Cardiac fibroblast (primary cell): ENCODE results near the gene ARHGAP45.

ENCODE experiments used
- DNase-seq, 2 donors: peaks; one replicate each; pipeline versions ENCODE4 v3.0.0 to v3.0.0-alpha.2; 2010; ENCODE audit warnings: low read depth in 2 of 2
- H3K4me3 ChIP-seq, 2 donors: replicated peaks in 1 of 2; 1 replicate in 1 of 2; 2 replicates in 1 of 2; pipeline ENCODE4 v1.5.1; 2011; ENCODE audit warnings: low read depth in 2 of 2, low read length in 2 of 2, mild to moderate bottlenecking in 2 of 2, moderate library complexity in 1 of 2
- TF ChIP-seq, protein P1 (sequence below): IDR thresholded peaks from one replicate; pipeline ENCODE4 v1.5.1; 2011; ENCODE audit warnings: low read depth, mild to moderate bottlenecking, low read length, inconsistent platforms

ARHGAP45 gene

DNA sequence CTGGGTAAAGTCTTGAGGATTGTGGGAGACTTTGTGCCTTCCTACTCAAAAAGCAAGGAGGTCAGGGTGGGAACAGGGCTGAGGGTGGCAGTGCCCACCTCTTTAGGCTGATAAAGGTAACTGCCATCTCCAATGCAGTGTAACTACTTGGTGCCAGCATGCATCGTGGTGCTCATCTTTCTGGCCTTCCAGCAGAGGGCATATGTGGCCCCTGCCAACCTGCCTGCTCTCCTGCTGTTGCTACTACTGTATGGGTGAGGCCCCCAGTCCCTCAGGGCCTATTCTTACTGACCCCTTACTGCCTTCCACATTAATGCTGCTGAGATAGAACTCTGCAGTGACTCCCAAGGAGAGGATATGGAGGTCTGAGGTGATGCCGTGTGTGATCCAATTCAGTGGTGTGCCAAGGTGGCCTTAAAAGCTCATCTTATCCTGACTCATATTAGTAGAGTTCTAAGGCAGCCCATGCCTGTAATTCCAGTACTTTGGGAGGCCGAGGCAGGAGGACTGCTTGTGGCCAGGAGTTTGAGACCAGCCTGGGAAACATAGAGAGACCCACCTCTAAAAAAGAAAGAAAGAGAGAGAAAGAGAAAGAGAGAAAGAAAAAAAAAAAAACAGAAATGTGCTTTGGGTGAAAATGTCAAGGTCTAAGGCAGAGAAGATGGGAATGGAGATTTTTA, 9.7 kb upstream of the ARHGAP45 start:
- no peak overlapping the region for H3K4me3 ChIP-seq
- TF ChIP-seq, protein P1, sequence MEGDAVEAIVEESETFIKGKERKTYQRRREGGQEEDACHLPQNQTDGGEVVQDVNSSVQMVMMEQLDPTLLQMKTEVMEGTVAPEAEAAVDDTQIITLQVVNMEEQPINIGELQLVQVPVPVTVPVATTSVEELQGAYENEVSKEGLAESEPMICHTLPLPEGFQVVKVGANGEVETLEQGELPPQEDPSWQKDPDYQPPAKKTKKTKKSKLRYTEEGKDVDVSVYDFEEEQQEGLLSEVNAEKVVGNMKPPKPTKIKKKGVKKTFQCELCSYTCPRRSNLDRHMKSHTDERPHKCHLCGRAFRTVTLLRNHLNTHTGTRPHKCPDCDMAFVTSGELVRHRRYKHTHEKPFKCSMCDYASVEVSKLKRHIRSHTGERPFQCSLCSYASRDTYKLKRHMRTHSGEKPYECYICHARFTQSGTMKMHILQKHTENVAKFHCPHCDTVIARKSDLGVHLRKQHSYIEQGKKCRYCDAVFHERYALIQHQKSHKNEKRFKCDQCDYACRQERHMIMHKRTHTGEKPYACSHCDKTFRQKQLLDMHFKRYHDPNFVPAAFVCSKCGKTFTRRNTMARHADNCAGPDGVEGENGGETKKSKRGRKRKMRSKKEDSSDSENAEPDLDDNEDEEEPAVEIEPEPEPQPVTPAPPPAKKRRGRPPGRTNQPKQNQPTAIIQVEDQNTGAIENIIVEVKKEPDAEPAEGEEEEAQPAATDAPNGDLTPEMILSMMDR = no peak
- DNase-seq = peak; percentile 73 to 75

DNA sequence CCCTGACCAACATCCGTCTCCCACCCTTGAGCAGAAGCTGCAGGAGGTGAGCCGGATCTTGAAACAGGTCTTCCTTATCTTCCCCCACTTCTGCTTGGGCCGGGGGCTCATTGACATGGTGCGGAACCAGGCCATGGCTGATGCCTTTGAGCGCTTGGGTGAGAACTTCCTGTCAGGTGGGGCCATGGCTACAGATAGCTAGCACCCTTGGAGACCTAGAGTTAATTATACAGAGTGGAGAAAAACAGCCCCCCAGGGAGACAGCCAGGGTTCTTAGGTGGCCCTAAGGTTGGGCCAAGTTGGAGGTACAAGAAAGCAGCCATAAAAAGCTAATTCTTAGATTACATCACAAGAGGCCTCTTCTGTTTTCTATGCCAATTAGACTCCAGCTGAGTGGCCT, 8.9 kb upstream of the ARHGAP45 start:
- no peak overlapping the region for H3K4me3 ChIP-seq
- DNase-seq = no peak
- TF ChIP-seq, protein P1 = no peak

DNA sequence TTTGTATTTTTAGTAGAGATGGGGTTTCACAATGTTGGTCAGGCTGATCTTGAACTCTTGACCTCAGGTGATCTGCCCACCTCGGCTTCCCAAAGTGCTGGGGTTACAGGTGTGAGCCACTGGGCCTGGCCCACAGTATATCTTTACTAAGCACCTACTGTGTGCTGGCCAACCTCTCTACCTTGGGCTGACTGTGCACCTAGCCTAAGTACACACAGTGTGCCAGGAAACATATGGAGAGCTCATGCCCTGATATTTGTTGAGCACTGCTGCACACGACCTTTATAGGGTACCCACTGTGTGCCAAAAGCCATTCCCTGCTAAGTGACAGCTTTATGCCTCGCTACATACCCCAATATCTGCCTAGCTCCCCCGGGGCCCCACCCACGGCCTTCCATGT, 6.3 kb upstream of the ARHGAP45 start:
- TF ChIP-seq, protein P1 = no peak
- H3K4me3 ChIP-seq = no peak overlapping the region
- no peak for DNase-seq

DNA sequence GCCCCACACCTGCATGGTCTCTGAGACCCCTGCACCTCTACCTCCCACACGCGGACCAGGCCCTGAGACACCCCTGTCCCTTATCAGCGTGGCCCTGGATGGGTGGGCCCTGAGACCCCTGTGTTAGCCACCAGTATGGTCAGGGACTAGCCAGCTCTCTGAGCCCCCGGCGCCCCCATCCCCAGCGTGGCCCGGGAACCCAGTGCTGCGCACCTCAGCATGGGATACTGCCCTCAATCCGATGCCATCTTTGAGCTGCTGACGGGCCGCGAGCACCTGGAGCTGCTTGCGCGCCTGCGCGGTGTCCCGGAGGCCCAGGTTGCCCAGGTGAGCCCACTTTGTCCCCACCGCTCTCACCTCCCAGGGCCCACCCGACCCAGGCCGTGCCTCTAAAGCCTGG, 5.0 kb upstream of the ARHGAP45 start:
- TF ChIP-seq, protein P1 = no peak
- H3K4me3 ChIP-seq = no peak overlapping the region
- DNase-seq = no peak

DNA sequence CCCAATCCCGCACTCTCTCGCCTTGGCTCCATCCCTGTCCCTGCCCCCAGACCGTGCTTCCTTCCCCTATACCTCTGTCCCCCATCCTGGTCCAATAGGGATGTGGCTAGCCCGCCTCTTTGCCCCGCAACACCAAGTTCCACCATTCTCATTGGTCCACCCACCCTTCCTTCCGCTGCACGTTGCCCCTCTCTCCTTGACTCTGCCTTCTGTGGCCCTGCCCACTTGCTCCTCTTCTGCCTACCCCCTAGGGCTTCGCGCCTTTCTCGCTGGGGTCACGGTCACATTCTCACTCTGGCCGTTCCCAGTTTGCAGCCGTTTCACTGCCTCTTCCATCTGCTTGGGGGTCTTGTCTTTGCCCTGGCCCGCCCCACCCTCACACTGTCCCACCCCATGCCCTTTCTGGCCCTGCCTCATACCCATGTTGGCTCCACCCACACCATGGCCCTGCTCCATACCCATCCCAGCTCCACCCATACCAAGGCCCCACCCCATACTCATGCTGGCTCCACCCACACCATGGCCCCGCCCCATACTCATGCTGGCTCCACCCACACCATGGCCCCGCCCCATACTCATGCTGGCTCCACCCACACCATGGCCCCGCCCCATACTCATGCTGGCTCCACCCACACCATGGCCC, 4.5 kb upstream of the ARHGAP45 start:
- H3K4me3 ChIP-seq = no peak overlapping the region
- no peak for DNase-seq
- TF ChIP-seq, protein P1 = no peak

DNA sequence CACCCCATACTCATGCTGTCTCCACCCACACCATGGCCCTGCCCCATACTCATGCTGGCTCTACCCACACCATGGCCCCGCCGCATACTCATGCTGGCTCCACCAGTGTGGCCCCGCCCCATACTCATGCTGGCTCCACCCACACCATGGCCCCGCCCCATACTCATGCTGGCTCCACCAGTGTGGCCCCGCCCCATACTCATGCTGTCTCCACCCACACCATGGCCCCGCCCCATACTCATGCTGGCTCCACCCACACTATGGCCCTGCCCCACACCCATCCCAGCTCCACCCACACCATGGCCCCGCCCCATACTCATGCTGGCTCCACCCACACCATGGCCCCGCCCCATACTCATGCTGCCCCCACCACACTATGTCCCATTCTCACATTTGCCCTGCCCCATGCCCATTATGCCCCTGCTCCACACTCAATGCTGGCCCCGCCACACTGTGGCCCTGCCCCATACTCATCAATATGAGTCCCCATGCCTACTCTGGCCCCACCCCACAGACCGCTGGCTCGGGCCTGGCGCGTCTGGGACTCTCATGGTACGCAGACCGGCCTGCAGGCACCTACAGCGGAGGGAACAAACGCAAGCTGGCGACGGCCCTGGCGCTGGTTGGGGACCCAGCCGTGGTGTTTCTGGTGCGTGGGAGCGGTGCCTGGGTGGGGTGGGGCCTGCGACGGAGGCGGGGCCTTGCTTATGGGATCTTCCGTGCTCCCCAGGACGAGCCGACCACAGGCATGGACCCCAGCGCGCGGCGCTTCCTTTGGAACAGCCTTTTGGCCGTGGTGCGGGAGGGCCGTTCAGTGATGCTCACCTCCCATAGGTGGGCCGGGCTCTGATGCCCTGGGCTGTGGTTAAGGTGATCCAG, 3.7 kb upstream of the ARHGAP45 start:
- no peak overlapping the region for H3K4me3 ChIP-seq
- TF ChIP-seq, protein P1 = no peak
- DNase-seq = no peak
